K562 (cell line): ENCODE data around the gene LPIN3. TPM values are rescaled to one million over a fixed set of nuclear protein-coding genes. Genes with fewer than 3 reads are reported as not detected.

Experiments
- ATAC-seq: fragments of 200-7000 bp; cut with Tn5 transposase; 3 replicates; pipeline ENCODE4 v1.9.1; 2020; ENCODE audit warnings: moderate library complexity
- BruUV-seq: library from RNA; stranded (reverse); fragments of 400-500 nt; replicated peaks from 2 replicates; lab custom pipeline; 2021; lab: Mats Ljungman, UMichigan
- CTCF ChIA-PET: fragments of 300-600 bp; formaldehyde crosslinking; extraction: SDS; loops from one replicate; lab custom pipeline; 2021; ENCODE audit warnings: low intra/inter-chr PET ratio; lab: Yijun Ruan, JAX
- POLR2A ChIA-PET: fragments of 300-600, 350-650 bp; sonication (Branson Sonifier 250); formaldehyde crosslinking; extraction: SDS; loops from one replicate; lab custom pipeline; 2021; ENCODE audit warnings: antibody characterized with exemption, inconsistent platforms; lab: Yijun Ruan, JAX
- DNase-seq, 4 experiments: peaks; one replicate each; pipeline versions ENCODE4 v3.0.0 to v3.0.0-alpha.2; 2011 to 2018; ENCODE audit warnings: low spot score in 3 of 4, mixed read lengths in 3 of 4; ENCODE audit errors: extremely low read depth in 1 of 4
- FAIRE-seq: peaks from 2 replicates; lab custom pipeline; 2011; peaks lifted over from hg19 to GRCh38; lab: Jason Lieb, UNC
- H2AFZ ChIP-seq: 2 replicates; pipeline ENCODE4 v1.6.0; 2011; ENCODE audit warnings: low read depth, low read length, control low read depth, inconsistent platforms
- H3K27ac ChIP-seq: fragments of 200-600 bp; 3 replicates; pipeline ENCODE4 v1.8.0; 2011; ENCODE audit warnings: low read depth, mild to moderate bottlenecking, control low read depth, inconsistent platforms, low read length, moderate library complexity, mixed read lengths; ENCODE audit errors: extremely low read depth
- H3K27me3 ChIP-seq, 2 experiments: fragments of 300-600 bp in 1 of 2; 2 replicates in 1 of 2; 3 replicates in 1 of 2; pipeline versions ENCODE4 v1.6.0 to v1.8.0; 2011; ENCODE audit warnings: inconsistent platforms in 2 of 2, low read length in 2 of 2, mild to moderate bottlenecking in 1 of 2, mixed read lengths in 1 of 2, moderate library complexity in 1 of 2; ENCODE audit not compliant: control insufficient read depth in 2 of 2, insufficient read depth in 2 of 2
- H3K36me3 ChIP-seq: fragments of 300-600 bp; 3 replicates; pipeline ENCODE4 v1.8.0; 2011; ENCODE audit warnings: mild to moderate bottlenecking, low read length, inconsistent platforms; ENCODE audit not compliant: control insufficient read depth, insufficient read depth
- H3K4me1 ChIP-seq, 2 experiments: fragments of 200-600 bp in 1 of 2; replicated peaks in 1 of 2; 2 replicates in 1 of 2; 3 replicates in 1 of 2; pipeline versions ENCODE4 v1.5.1 to v1.8.0; 2011; ENCODE audit warnings: inconsistent platforms in 2 of 2, low read length in 2 of 2, mild to moderate bottlenecking in 1 of 2, mixed read lengths in 1 of 2, moderate library complexity in 1 of 2; ENCODE audit not compliant: control insufficient read depth in 2 of 2, insufficient read depth in 2 of 2
- H3K4me2 ChIP-seq: 2 replicates; pipeline ENCODE4 v1.6.1; 2011; ENCODE audit warnings: low read length, control low read depth, inconsistent platforms, mixed read lengths; ENCODE audit not compliant: insufficient read depth
- H3K4me3 ChIP-seq: fragments of 200-600 bp; sonication (generic), shearing (Covaris generic); 2 replicates; pipeline ENCODE4 v1.5.1; 2016; ENCODE audit warnings: control low read depth, inconsistent platforms
- H3K79me2 ChIP-seq: fragments of 200-600 bp; 3 replicates; pipeline ENCODE4 v1.8.0; 2011; ENCODE audit warnings: low read length, inconsistent platforms; ENCODE audit not compliant: control insufficient read depth, insufficient read depth
- H3K9ac ChIP-seq, 2 experiments: 2 replicates each; pipeline versions ENCODE4 v1.6.0 to v1.6.1; 2011; ENCODE audit warnings: low read depth in 2 of 2, low read length in 2 of 2, control low read depth in 1 of 2, inconsistent platforms in 1 of 2, mild to moderate bottlenecking in 1 of 2, mixed read lengths in 1 of 2; ENCODE audit not compliant: insufficient read depth in 1 of 2
- H3K9me1 ChIP-seq: one replicate; pipeline ENCODE4 v1.6.0; 2011; ENCODE audit warnings: inconsistent platforms, mild to moderate bottlenecking, low read length, moderate library complexity; ENCODE audit not compliant: control insufficient read depth, insufficient read depth
- H3K9me3 ChIP-seq: replicated peaks from 2 replicates; pipeline ENCODE4 v1.5.1; 2011; ENCODE audit warnings: low read depth, low read length, inconsistent platforms; ENCODE audit not compliant: control insufficient read depth, insufficient read depth
- H4K20me1 ChIP-seq: replicated peaks from 2 replicates; pipeline ENCODE4 v1.6.1; 2011; ENCODE audit warnings: low read length, inconsistent platforms, mixed read lengths; ENCODE audit not compliant: control insufficient read depth, insufficient read depth
- CC2D1A ChIP-seq: fragments of 450-650 bp; IDR thresholded peaks from 2 replicates; pipeline ENCODE4 v1.6.1; 2017; ENCODE audit warnings: mild to moderate bottlenecking
- FOXP1 ChIP-seq: sonication (generic); formaldehyde crosslinking; IDR thresholded peaks from 2 replicates; pipeline ENCODE4 v1.8.0; 2022; ENCODE audit warnings: mild to moderate bottlenecking, missing genetic modification reagents
- FOXP4 ChIP-seq: sonication (generic); formaldehyde crosslinking; IDR thresholded peaks from 2 replicates; pipeline ENCODE4 v1.8.0; 2022; ENCODE audit warnings: mild to moderate bottlenecking, missing genetic modification reagents, borderline replicate concordance
- HBP1 ChIP-seq: fragments of 450-650 bp; formaldehyde crosslinking; IDR thresholded peaks from 2 replicates; pipeline ENCODE4 v1.4.0; 2022; ENCODE audit warnings: missing genetic modification characterization
- KDM5B ChIP-seq: fragments of 200-600 bp; sonication (generic); IDR thresholded peaks from 2 replicates; pipeline ENCODE4 v1.6.1; 2012; ENCODE audit warnings: low read depth, mild to moderate bottlenecking, moderate library complexity, low read length, control low read depth, inconsistent platforms; ENCODE audit not compliant: insufficient replicate concordance
- KLF10 ChIP-seq: fragments of 250-450 bp; sonication (Bioruptor Pico); IDR thresholded peaks from 2 replicates; pipeline ENCODE4 v1.6.1; 2021; ENCODE audit warnings: matching md5 sums
- MTF1 ChIP-seq: fragments of 250-450 bp; sonication (Bioruptor Pico); IDR thresholded peaks from 2 replicates; pipeline ENCODE4 v1.9.0; 2021; ENCODE audit warnings: moderate library complexity, mild to moderate bottlenecking, inconsistent platforms, borderline replicate concordance
- NR4A1 ChIP-seq, 2 experiments: fragments of 250-450 bp in 1 of 2; fragments of 450-650 bp in 1 of 2; sonication (Bioruptor Pico) in 1 of 2; IDR thresholded peaks; 2 replicates each; pipeline versions ENCODE4 v1.4.0 to v1.6.1; 2016 to 2020; ENCODE audit warnings: mild to moderate bottlenecking in 2 of 2, missing compliant biosample characterization in 1 of 2, missing genetic modification characterization in 1 of 2, moderate library complexity in 1 of 2
- SP1 ChIP-seq: sonication (generic); formaldehyde crosslinking; IDR thresholded peaks from 2 replicates; pipeline ENCODE4 v1.8.1; 2022; ENCODE audit warnings: mild to moderate bottlenecking, missing genetic modification reagents
- ZBED1 ChIP-seq: IDR thresholded peaks from 2 replicates; pipeline ENCODE4 v1.6.1; 2014
- ZNF311 ChIP-seq: fragments of 250-450 bp; sonication (Bioruptor Pico); IDR thresholded peaks from 2 replicates; pipeline ENCODE4 v1.4.0; 2020; ENCODE audit warnings: mild to moderate bottlenecking, moderate library complexity
- ZNF444 ChIP-seq: fragments of 250-450 bp; sonication (Bioruptor Pico); IDR thresholded peaks from 2 replicates; pipeline ENCODE4 v1.4.0; 2020; ENCODE audit warnings: mild to moderate bottlenecking, moderate library complexity
- ZNF830 ChIP-seq: fragments of 250-450 bp; sonication (Bioruptor Pico); IDR thresholded peaks from 2 replicates; pipeline ENCODE4 v1.5.0; 2021; ENCODE audit warnings: mild to moderate bottlenecking
- WGBS: fragments of 100-300 bp; shearing (Covaris generic); methylation state at CpG from one replicate; pipeline ENCODE4 v1.1.6; 2016; ENCODE audit warnings: low coverage, mixed read lengths; ENCODE audit not compliant: insufficient coverage; ENCODE audit errors: missing lambda C conversion rate; 5-methylcytosine and 5-hydroxymethylcytosine counted together
- in situ Hi-C: fragments of 300-500 bp; cut with MboI; formaldehyde crosslinking; loops from 4 replicates; pipeline ENCODE4 v1.15.0; 2018; ENCODE audit warnings: inconsistent platforms, mixed read lengths
- intact Hi-C: fragments of 100-400 bp; cut with micrococcal nuclease; formaldehyde crosslinking; loops from 2 replicates; pipeline ENCODE4 v1.14.2; 2022
- polyA plus RNA-seq, 8 experiments: library from polyadenylated mRNA; depleted of rRNA in 4 of 8; stranded (reverse) in 5 of 8; unstranded in 3 of 8; fragments of >200 nt; fragmentation: Nextera tagmentation in 2 of 8; fragmentation: Illumina TruSeq in 1 of 8; extraction: Ambion mirVana in 2 of 8; extraction: Trizol in 1 of 8; gene quantifications; 2 replicates each; pipeline versions ENCODE4 v1.2.1 to v1.2.3, GENCODE V29; 2011 to 2014; ENCODE audit warnings: inconsistent platforms in 1 of 8, missing spikeins in 1 of 8
- total RNA-seq, 7 experiments: library from RNA; depleted of rRNA in 6 of 7; stranded (reverse); fragments of >200 nt in 6 of 7; fragmentation: Illumina TruSeq in 2 of 7; extraction: Trizol in 2 of 7; gene quantifications; 2 replicates each; pipeline versions ENCODE4 v1.2.1 to v1.2.3, GENCODE V29; 2011 to 2021; ENCODE audit warnings: low replicate concordance in 1 of 7

The LPIN3 gene
- total and polyA plus RNA-seq, 9 of the 15 experiments (the other 6 are each of a cell fraction or from before 2014, with no cell fraction given), result 2.2 to 10.4 (median 5.9) TPM

- no TSS peak for BruUV-seq
- Histone ChIP-seq H3K27ac (no peak overlapping the region), H2AFZ (no peak overlapping the region), H3K9me1 (no peaks in the 10 kb centered on the region), H3K36me3 (no peaks in the 10 kb centered on the region), H3K27me3 (peaks cover 31 to 58% of the 10 kb centered on the region in 2 experiments; a peak in 4 of 5 replicates), H3K4me3 (no peak overlapping the region), H3K9me3 (no peaks in the 10 kb centered on the region), H3K79me2 (no peaks in the 10 kb centered on the region), H3K9ac (no peak overlapping the region), H3K4me1 (peaks cover 0 to 20% of the 10 kb centered on the region in 2 experiments; a peak in 2 of 5 replicates), H4K20me1 (peaks cover 18% of the 10 kb centered on the region), H3K4me2 (no peak overlapping the region)
- ATAC-seq, result no peak
- in situ Hi-C loops, result no loop called here
- DNase-seq, result no peak
- no peak for FAIRE-seq
- intact Hi-C loops, result no loop called here
- WGBS, result 7% methylated on average over 3 of the region's 3 CpGs
- POLR2A ChIA-PET, result no interaction called here
- TF ChIP-seq ZBED1 (no peak), KLF10 (CRISPR knock-in tag) (no peak), FOXP4 (CRISPR knock-in tag) (no peak), ZNF311 (no peak), FOXP1 (CRISPR knock-in tag) (no peak), CC2D1A (no peak), SP1 (CRISPR knock-in tag) (no peak), NR4A1 (CRISPR knock-in tag; IDR thresholded peaks at IDR 0.05) (no peak), NR4A1 (tag; IDR thresholded peaks at IDR 0.05) (no peak), ZNF830 (no peak), HBP1 (no peak), MTF1 (CRISPR knock-in tag) (no peak), KDM5B (no peak), ZNF444 (CRISPR knock-in tag) (no peak)
- CTCF ChIA-PET, result no interaction called here
These were observed 27.3 kb downstream of the LPIN3 start for GRCh38 chr20:41367956-41368355.
